Panc1 (cell line): ENCODE results near the gene CES5A. TPM values are rescaled to one million over a fixed set of nuclear protein-coding genes. Genes with fewer than 3 reads are reported as not detected.
"Not testable (repeated sequence)": the region's sequence is repeated elsewhere in the genome, so short reads cannot be mapped to it uniquely, and the experiment has no call there.

ENCODE experiments used
- ATAC-seq: fragments of 200-7000 bp; cut with Tn5 transposase; 2 replicates; pipeline ENCODE4 v1.9.1; 2020; ENCODE audit warnings: mild to moderate bottlenecking, moderate library complexity
- BruUV-seq: library from RNA; stranded (reverse); fragments of 400-500 nt; replicated peaks from 2 replicates; lab custom pipeline; 2021; lab: Mats Ljungman, UMichigan
- CTCF ChIA-PET: fragments of 300-600 bp; sonication (Branson Sonifier 250); formaldehyde crosslinking; loops from one replicate; lab custom pipeline; 2022; ENCODE audit warnings: antibody characterized with exemption; lab: Charles Lee
- POLR2A ChIA-PET: fragments of 300-600 bp; sonication (Branson Sonifier 250); formaldehyde crosslinking; loops from one replicate; lab custom pipeline; 2022; ENCODE audit warnings: antibody characterized with exemption; lab: Charles Lee
- DNase-seq: peaks from one replicate; pipeline ENCODE4 v3.0.0-alpha.2; 2010; ENCODE audit warnings: low read depth, low spot score
- H3K27ac ChIP-seq: 2 replicates; pipeline ENCODE4 v1.5.1; 2011; ENCODE audit warnings: mild to moderate bottlenecking, low read length, inconsistent platforms
- H3K27me3 ChIP-seq: fragments of 200-500 bp; sonication (Bioruptor generic); 2 replicates; pipeline ENCODE4 v1.6.0; 2014; ENCODE audit warnings: low read length, inconsistent platforms; ENCODE audit not compliant: control insufficient read depth, insufficient read depth
- H3K36me3 ChIP-seq: fragments of 200-500 bp; sonication (Bioruptor generic); 2 replicates; pipeline ENCODE4 v1.5.1; 2014; ENCODE audit warnings: inconsistent platforms, mild to moderate bottlenecking, low read length, moderate library complexity; ENCODE audit not compliant: control insufficient read depth, insufficient read depth
- H3K4me1 ChIP-seq: 2 replicates; pipeline ENCODE4 v1.5.1; 2011; ENCODE audit warnings: inconsistent platforms, mild to moderate bottlenecking, low read length, moderate library complexity; ENCODE audit not compliant: control insufficient read depth, insufficient read depth
- H3K4me3 ChIP-seq, 2 experiments: 2 replicates each; pipeline ENCODE4 v1.5.1; 2011 to 2012; ENCODE audit warnings: low read depth in 2 of 2, low read length in 2 of 2, mild to moderate bottlenecking in 2 of 2, inconsistent platforms in 1 of 2, moderate library complexity in 1 of 2
- H3K9me3 ChIP-seq: fragments of 200-500 bp; sonication (Bioruptor generic); 2 replicates; pipeline ENCODE4 v1.5.1; 2014; ENCODE audit warnings: low read depth, mild to moderate bottlenecking, inconsistent platforms, low read length, moderate library complexity; ENCODE audit not compliant: control insufficient read depth, insufficient read depth
- CTCF ChIP-seq: fragments of 450-650 bp; IDR thresholded peaks from 2 replicates; pipeline ENCODE4 v1.5.1; 2017; ENCODE audit warnings: mild to moderate bottlenecking
- POLR2AphosphoS5 ChIP-seq: IDR thresholded peaks from 2 replicates; pipeline ENCODE4 v1.6.1; 2012; ENCODE audit warnings: mild to moderate bottlenecking, low read depth, low read length, moderate library complexity
- REST ChIP-seq, 2 experiments: IDR thresholded peaks; 2 replicates each; pipeline ENCODE4 v1.6.1; 2011 to 2012; ENCODE audit warnings: low read depth in 2 of 2, control low read depth in 1 of 2, low read length in 1 of 2, mild to moderate bottlenecking in 1 of 2, moderate library complexity in 1 of 2; ENCODE audit not compliant: insufficient read depth in 1 of 2
- TCF7L2 ChIP-seq: IDR thresholded peaks from 2 replicates; pipeline ENCODE4 v1.6.1; 2011; ENCODE audit warnings: mild to moderate bottlenecking, low read depth, low read length, inconsistent platforms
- in situ Hi-C: cut with HindIII; loops from 2 replicates; pipeline ENCODE4 v1.10.0; 2016; ENCODE audit warnings: low sequenced_read_pairs, low pct_unique_long_range_greater_than_20kb
- intact Hi-C: fragments of 100-400 bp; cut with micrococcal nuclease; formaldehyde crosslinking; loops from one replicate; pipeline ENCODE4 v1.10.0; 2022; ENCODE audit not compliant: unreplicated experiment
- total RNA-seq: library from RNA; stranded (reverse); gene quantifications from one replicate; pipeline ENCODE4 v1.2.1, GENCODE V29; 2021; ENCODE audit not compliant: unreplicated experiment

The CES5A gene
- total RNA-seq, 1 experiment from 2014 or later = not detected

- intact Hi-C loops (no loop called here), in situ Hi-C loops (loop anchor here (25.0 kb wide), 1 partner anchor 118 kb away; no protein-coding TSS in a partner anchor)
- H3K36me3 ChIP-seq = no peaks in the 10 kb centered on the region
- H3K27me3 ChIP-seq = no peaks in the 10 kb centered on the region
- no peaks in the 10 kb centered on the region for H3K4me1 ChIP-seq
- DNase-seq (no peak), ATAC-seq (no peak)
- BruUV-seq = no TSS peak
- H3K4me3 ChIP-seq = no peak overlapping the region
- H3K27ac ChIP-seq = no peak overlapping the region; the same call in 1 of the 2 replicates
- no peaks in the 10 kb centered on the region for H3K9me3 ChIP-seq
- CTCF ChIA-PET = interaction anchor here (0.6 to 1.2 kb wide), 2 partner anchors 15 to 70 kb away, joined by 3 to 4 read pairs; no protein-coding TSS in a partner anchor
- no peak for TF ChIP-seq REST (IDR thresholded peaks at IDR 0.05; ENCODE audit: insufficient read depth in 1 of 2, low read depth in 2 of 2, low read length in 1 of 2)
- POLR2A ChIA-PET = no interaction called here
Measured at GRCh38 chr16:55830658-55831294, 44.4 kb downstream of the CES5A start.

GRCh38 chr16:55829232-55829631 lies 45.9 kb downstream of the CES5A start:
- H3K27ac ChIP-seq, H3K9me3 ChIP-seq, DNase-seq, H3K36me3 ChIP-seq, H3K4me1 ChIP-seq, H3K27me3 ChIP-seq, POLR2A ChIA-PET, H3K4me3 ChIP-seq, BruUV-seq, ATAC-seq, intact Hi-C loops: not testable (repeated sequence)
- CTCF ChIA-PET = interaction anchor here (1.2 kb wide), 1 partner anchor 69 kb away, joined by 3 read pairs; no protein-coding TSS in a partner anchor
- in situ Hi-C loops = loop anchor here (25.0 kb wide), 1 partner anchor 117 kb away; no protein-coding TSS in a partner anchor

GRCh38 chr16:55828680-55829079 lies 46.5 kb downstream of the CES5A start:
- CTCF ChIA-PET = no interaction called here
- H3K36me3 ChIP-seq = no peaks in the 10 kb centered on the region
- H3K4me1 ChIP-seq = no peaks in the 10 kb centered on the region
- no peaks in the 10 kb centered on the region for H3K9me3 ChIP-seq
- no peak overlapping the region for H3K4me3 ChIP-seq
- intact Hi-C loops (no loop called here), in situ Hi-C loops (loop anchor here (25.0 kb wide), 1 partner anchor 116 kb away; no protein-coding TSS in a partner anchor)
- no peak overlapping the region for H3K27ac ChIP-seq
- BruUV-seq = no TSS peak
- H3K27me3 ChIP-seq = no peaks in the 10 kb centered on the region
- ATAC-seq (no peak), DNase-seq (no peak)
- POLR2A ChIA-PET = no interaction called here
- no peak for TF ChIP-seq CTCF
- TF ChIP-seq POLR2AphosphoS5 = no peak
- no peak for TF ChIP-seq TCF7L2
